HG03139 (cell line): ENCODE measurements around the gene PPP1R2.
"Not testable (repeated sequence)": the region's sequence is repeated elsewhere in the genome, so short reads cannot be mapped to it uniquely, and the experiment has no call there.

ENCODE experiments used
- ATAC-seq: cut with Tn5 transposase; IDR thresholded peaks from one replicate; pipeline ENCODE4 v1.9.1; 2021; ENCODE audit not compliant: unreplicated experiment

The PPP1R2 gene

GRCh38 chr3:195542698-195543499, at the start of gene PPP1R2:
Gene PPP1R2, minus strand, starts transcription at chr3:195543325. Its CDS starts 300 bp downstream, at chr3:195543025.
- peak; percentile 72 for ATAC-seq

- ATAC-seq: no peak
Measured at GRCh38 chr3:195591852-195592251, 48.7 kb upstream of the PPP1R2 start.

DNA sequence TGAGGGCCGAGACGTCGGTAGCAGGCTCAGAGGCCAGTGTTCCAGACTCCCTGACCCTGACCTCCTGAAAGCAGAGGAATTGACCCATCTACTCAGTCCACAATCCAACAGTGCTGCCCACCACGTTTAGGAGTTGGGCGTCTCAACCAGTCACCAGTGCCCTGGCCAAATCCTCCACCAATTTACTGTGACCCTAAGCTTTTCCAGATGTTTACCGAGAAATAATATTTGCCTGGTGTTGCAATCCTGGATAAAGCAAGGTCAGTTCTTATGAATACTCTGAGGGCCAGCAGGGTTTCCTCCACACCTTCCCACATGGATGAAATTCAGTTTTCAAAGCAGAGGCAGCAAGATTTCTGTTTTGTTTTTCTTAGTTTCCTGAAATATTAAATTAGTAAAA, 48.1 kb upstream of the PPP1R2 start:
- no peak for ATAC-seq

- not testable (repeated sequence) for ATAC-seq
Measured at GRCh38 chr3:195590381-195590780, 47.3 kb upstream of the PPP1R2 start.

DNA sequence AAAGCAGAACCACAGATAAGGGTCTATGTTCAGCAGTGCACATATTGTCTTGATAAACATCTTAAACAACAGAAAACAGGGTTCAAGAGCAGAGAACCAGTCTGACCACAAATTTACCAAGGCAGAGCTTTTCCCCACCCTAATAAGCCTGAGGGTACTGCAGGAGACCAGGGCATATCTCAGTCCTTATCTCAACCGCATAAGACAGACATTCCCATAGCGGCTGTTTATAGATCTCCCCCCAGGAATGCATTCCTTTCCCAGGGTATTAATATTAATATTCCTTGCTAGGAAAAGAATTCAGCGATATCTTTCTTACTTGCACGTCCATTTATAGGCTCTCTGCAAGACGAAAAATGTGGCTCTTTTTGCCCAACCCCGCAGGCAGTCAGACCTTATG, 46.7 kb upstream of the PPP1R2 start:
- ATAC-seq: not testable (repeated sequence)

GRCh38 chr3:195587824-195588223, 44.7 kb upstream of the PPP1R2 start:
- no peak for ATAC-seq

DNA sequence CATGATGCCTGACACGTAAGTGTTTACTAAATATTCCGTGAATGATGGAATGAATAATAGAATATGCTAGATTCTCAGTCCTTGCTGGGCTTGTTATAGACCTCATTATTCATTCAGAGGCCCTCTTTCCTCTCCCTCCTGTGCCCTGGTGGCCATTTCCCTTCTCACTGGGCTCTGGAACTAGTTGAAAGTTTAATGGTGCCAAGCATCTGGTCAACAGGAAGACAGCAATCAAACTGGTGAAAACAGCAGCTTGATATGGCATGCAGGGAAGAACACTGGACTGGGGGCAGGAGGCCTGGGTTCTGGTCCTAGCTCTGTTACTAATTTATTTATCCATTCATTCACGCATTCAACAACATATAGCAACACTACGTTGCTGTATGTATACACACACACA, 44.3 kb upstream of the PPP1R2 start:
- ATAC-seq: no peak

DNA sequence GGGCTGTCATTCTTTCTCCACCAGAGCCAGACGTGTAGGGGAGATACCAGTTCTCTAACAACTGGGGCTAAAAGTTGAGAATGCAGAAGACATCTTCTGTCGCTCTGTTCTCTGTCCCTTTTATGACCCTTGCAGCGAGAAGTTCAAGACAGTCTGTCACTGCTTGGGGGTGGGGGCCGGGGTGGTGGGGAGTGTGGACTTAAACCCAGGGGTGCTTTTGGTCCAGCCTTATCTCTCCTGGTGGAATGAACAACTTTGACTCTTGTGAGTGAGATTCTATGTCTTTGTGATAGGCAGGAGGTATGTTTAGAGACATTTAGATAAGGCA, 41.4 kb upstream of the PPP1R2 start:
- no peak for ATAC-seq

GRCh38 chr3:195583831-195584542, 40.9 kb upstream of the PPP1R2 start, which contains the start of gene APOD:
Gene APOD, minus strand, starts transcription at chr3:195583940. Its CDS starts 4,479 bp downstream, at chr3:195579461.
- no peak for ATAC-seq

- ATAC-seq: no peak
Measured at GRCh38 chr3:195582947-195583346, 39.8 kb upstream of the PPP1R2 start.

- no peak for ATAC-seq
Measured at GRCh38 chr3:195580744-195581443, 37.8 kb upstream of the PPP1R2 start.

DNA sequence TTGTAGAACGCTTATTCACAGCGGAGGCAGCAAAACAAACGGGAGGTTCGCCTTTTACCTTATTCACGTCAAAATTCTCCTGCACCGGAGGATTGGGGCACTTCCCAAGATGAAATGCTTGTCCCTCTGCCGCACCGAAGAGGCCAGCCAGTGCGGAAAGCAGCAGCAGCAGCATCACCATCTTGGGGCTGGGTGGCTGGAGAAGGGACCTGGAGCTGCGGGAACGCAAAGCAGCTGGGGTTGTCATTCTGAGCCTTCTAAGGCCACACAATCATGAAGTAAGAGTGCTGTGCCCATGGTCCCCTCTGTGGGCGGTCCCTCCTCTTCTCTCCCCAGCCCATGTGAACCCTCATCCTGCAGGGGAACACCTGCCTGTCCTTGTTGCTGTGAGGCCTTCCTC, 36.2 kb upstream of the PPP1R2 start:
- ATAC-seq: no peak

DNA sequence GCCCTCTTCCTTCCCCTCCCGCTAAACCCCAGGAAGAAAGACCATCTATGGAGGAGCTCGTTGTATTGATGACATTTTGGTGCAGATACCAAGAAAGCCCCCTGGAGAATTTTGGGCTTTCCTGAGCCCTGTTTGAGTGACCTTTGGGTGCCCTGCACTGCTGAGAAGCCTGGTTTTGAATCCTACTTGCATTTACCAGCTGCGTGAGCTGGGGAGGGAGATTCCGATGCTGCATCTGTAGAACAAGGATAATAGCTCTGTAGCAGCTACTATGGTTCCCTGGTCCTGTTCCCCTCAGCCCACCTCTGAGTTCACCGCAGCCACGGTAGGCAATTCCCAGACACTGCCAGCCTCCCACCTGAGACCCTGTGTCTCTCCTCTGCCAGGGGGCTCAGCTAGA, 35.4 kb upstream of the PPP1R2 start:
- ATAC-seq: no peak

DNA sequence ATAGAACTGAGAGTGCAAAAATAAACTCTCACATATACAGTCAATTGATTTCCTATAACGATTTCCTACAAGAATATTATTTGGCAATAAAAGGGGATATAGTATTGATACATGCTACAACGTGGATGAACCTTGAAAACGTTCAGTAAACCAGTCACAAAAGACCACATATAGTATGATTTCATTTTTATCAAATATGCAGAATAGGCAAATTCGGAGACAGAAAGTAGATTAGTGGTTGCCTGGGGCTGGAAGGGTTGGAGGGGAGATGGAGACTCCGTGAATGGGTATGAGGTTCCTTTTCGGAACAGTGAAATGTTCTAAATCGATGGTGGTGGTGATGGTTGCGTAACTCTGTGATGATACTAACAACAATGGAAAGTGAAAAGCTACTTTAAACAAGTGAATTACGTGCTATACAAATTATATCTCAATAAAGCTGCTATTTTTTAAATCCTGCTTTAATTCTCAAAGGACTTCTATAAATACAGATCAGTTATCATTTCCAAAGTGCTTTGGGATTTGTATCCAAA, 34.6 kb upstream of the PPP1R2 start:
- ATAC-seq: no peak

DNA sequence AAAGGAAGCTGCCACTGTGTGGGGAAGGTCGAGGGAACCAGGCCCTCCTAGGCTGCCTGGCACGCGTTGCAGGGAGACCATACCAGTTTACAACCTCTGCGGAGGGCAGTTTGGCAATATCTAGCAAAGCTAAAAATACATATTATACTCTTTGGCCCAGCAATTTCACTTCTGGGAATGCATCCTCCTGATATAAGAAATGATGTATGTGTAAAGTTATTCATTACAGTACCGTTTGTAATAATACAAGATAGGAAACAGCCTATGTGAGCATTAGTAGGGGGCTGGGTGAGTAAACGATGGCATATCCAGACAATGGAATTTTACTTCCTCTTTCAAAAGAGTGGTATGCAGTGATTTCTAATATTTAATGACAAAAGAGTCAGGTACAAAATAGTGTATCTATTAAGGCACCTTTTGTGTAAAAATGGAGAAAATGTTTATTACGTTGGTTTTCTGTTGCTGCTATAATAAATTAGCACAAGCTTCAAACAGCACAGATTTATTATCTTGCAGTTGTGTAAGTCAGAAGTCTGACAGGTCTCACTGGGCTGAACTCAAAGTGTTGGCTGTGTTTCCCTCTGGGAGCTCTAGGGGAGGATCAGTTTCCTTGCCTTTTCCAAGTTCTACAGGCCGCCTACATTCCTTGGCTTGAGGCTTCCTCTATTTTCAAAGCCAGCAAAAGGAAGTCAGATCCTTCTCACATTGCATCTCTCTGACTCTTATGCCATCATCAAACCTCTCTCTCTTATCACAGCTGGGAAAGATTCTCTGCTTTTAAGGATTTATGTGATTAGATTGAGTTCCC, 31.6 kb upstream of the PPP1R2 start:
- ATAC-seq: no peak

DNA sequence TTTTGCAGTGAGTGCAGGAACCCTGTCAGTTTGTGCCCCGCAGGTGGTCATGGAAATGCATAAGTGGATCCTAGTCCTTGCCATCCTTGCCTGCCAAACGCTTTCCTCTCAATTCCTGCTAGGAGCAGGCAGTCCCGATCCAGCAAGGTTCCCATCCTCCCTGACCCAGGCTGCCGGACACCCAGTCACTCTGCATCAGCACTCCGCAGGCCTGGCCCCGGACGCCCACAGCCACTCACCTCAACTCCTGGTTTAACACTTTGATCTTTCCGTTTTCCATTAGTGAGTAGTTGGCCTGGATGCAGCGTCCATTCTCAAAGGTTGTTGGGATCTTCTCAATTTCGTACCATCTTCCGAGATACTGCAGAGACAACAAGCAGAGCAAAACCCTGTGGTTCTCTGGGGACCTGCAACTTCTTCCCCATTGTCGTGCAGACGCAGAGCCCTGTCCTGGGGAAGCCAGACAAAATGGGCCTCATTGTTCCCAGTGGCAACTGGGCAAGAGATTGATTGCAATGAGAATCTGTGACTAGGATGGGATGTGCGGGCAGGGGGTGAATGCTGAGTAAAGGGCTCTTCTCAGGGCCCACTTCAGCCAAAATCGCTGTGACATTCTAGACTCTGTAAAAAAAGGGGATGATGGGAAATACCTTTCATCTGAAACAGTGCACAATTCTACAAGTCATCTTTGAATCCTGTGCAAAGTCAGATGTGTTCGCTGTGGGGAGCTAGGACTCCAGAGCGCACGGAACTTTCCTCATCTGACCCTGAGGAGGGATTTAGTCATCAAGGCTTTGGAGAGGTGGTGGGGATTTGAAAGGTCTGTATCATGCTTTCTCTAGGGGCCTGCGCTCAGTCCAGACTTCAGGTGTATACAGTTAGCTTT, 30.7 kb upstream of the PPP1R2 start:
- no peak for ATAC-seq

DNA sequence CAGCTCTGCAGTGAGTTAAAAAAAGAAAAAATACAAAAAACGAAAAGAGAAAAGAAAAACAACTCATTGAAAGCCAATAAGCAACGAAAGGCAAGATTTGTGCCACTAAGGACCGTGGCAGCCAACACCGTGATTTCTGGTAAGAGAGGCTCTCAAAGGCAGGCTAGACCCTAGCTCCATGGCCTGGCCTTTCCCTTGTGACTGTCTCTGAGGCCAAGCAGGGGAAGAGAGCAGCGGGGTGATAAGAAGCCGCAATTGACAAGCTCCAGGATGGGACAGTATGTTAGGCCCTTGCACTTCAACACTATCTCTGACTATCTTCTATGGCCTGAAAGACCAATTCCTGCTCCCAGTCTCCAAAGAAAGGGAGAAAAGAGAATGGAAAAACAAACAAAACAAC, 28.2 kb upstream of the PPP1R2 start:
- ATAC-seq: no peak

DNA sequence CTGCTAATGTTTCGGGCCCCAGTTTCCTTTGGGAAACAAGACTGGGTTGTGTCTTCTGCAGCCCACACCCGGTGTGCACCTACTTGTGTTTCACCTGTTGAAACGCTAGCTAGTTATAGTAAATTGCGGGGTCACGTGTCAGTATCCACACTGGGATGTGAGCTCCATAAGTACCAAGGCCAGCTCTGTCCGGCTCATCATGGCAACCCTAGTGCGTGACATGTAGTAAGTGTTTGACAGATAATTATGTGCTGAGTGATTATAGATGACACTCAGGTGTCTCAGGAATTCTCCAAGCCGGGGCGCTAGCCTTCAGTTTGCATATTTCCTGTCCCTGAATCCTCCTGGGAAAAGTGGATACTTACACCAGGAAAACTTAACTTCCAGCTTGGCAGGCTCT, 27.8 kb upstream of the PPP1R2 start:
- no peak for ATAC-seq

DNA sequence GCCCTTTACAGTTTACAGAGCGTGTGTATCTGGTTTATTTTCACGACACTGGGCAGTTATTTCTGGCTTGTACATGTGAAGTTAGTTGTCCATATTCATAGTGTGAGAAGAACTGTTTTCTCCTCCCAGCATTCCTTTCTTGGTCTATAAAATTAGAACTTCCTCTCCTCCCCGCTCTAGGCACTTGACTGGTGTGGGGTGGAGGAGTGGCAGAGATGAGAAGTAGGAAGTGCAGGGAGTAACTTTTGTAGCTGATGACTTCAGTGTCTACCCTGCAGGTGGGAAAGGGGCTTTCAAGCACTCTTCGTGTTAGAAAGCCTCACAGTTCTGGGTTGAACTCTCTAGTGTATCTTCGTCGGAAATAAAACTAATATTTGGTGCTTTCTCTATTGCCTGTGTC, 27.2 kb upstream of the PPP1R2 start:
- no peak for ATAC-seq

DNA sequence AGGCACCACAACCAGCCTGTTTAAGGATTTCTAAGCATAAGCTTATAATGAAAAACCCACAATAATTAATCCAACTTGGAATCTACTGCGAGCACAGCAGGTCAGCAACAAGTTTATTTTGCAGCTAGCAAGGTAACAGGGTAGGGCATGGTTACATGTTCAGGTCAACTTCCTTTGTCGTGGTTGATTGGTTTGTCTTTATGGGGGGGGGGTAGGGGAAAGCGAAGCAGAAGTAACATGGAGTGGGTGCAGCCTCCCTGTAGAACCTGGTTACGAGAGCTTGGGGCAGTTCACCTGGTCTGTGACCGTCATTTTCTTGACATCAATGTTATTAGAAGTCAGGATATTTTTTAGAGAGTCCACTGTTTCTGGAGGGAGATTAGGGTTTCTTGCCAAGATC, 25.5 kb upstream of the PPP1R2 start:
- ATAC-seq: no peak
